ENCODE results near the gene TENT4A.

DNA sequence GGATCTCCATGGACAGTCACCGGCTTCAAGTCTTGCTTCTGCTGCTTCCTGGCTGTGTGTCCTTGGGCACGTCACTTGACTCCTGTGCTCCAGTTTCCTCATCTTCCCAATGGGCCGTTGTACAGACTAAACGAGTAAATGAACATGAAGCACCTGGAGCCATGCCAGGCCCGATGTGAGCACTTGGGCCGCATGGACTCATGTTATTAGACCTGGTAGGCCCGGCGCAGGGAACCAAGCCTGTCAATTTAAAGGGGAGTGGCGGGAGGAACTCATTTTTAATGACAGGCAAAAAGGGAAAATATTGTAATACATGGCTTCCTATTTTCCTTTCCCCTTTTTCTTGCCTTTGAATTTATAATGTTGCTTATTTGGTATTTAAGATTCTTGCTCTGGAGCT, 47.5 kb downstream of the TENT4A start:
- TF ChIP-seq, protein P1, sequence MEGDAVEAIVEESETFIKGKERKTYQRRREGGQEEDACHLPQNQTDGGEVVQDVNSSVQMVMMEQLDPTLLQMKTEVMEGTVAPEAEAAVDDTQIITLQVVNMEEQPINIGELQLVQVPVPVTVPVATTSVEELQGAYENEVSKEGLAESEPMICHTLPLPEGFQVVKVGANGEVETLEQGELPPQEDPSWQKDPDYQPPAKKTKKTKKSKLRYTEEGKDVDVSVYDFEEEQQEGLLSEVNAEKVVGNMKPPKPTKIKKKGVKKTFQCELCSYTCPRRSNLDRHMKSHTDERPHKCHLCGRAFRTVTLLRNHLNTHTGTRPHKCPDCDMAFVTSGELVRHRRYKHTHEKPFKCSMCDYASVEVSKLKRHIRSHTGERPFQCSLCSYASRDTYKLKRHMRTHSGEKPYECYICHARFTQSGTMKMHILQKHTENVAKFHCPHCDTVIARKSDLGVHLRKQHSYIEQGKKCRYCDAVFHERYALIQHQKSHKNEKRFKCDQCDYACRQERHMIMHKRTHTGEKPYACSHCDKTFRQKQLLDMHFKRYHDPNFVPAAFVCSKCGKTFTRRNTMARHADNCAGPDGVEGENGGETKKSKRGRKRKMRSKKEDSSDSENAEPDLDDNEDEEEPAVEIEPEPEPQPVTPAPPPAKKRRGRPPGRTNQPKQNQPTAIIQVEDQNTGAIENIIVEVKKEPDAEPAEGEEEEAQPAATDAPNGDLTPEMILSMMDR (IDR thresholded peaks at IDR 0.05), result no peak
- TF ChIP-seq POLR2A (IDR thresholded peaks at IDR 0.05), result no peak

Measured in right lobe of liver (tissue), 4 donors.